Fibroblast of villous mesenchyme (primary cell): ENCODE measurements around the gene SKI. TPM values are rescaled to one million over a fixed set of nuclear protein-coding genes. Genes with fewer than 3 reads are reported as not detected.

Experiments used
- DNase-seq: peaks from one replicate; pipeline ENCODE4 v3.0.0-alpha.2; 2010; ENCODE audit warnings: low read depth
- H3K4me3 ChIP-seq: 2 replicates; pipeline ENCODE4 v1.5.1; 2011; ENCODE audit warnings: low read depth, mild to moderate bottlenecking, low read length
- CTCF ChIP-seq: IDR thresholded peaks from 2 replicates; pipeline ENCODE4 v1.5.1; 2012; ENCODE audit warnings: low read depth, mild to moderate bottlenecking, low read length; ENCODE audit not compliant: insufficient read depth
- total RNA-seq: library from RNA; depleted of rRNA; stranded (reverse); fragments of >200 nt; gene quantifications from 2 replicates; pipeline ENCODE4 v1.2.3, GENCODE V29; 2012

The SKI gene
- total RNA-seq, 1 donor = 26.8 TPM

GRCh38 chr1:2231532-2232254 lies 3.6 kb downstream of the SKI start:
- H3K4me3 ChIP-seq = peak overlapping the region; percentile 86
- DNase-seq = peak; percentile 92

GRCh38 chr1:2232255-2232915 lies 4.3 kb downstream of the SKI start:
- peak overlapping the region; percentile 86 for H3K4me3 ChIP-seq
- no peak for DNase-seq
- TF ChIP-seq CTCF = no peak

More at GRCh38 chr1:2231532-2232254, 3.6 kb downstream of the SKI start:
- no peak for TF ChIP-seq CTCF

GRCh38 chr1:2232916-2233438 lies 4.9 kb downstream of the SKI start:
- TF ChIP-seq CTCF = no peak
- peak overlapping the region; percentile 86 for H3K4me3 ChIP-seq
- no peak for DNase-seq

GRCh38 chr1:2233468-2233867 lies 5.3 kb downstream of the SKI start:
- DNase-seq = no peak
- TF ChIP-seq CTCF = no peak

GRCh38 chr1:2233997-2234761 lies 6.1 kb downstream of the SKI start:
- peak overlapping the region; percentile 86 for H3K4me3 ChIP-seq
- peak; percentile 99 for DNase-seq
- TF ChIP-seq CTCF = no peak

More at GRCh38 chr1:2233468-2233867, 5.3 kb downstream of the SKI start:
- H3K4me3 ChIP-seq = peak overlapping the region; percentile 86

- H3K4me3 ChIP-seq = peak overlapping the region; percentile 44
- TF ChIP-seq CTCF = no peak
- no peak for DNase-seq
These were observed 6.6 kb downstream of the SKI start for GRCh38 chr1:2234762-2235113.
